ENCODE results near the gene MDN1. TPM values are rescaled to one million over a fixed set of nuclear protein-coding genes. Genes with fewer than 3 reads are reported as not detected.

MDN1 gene
- polyA plus RNA-seq, 1 of the 3 experiments (the other 2 are of a cell fraction) = 8.5 TPM

- ChIA-PET CTCF (interaction anchor here (0.7 to 5.0 kb wide), 4 partner anchors 165 to 879 kb away, joined by 3 to 35 read pairs (median 10); partner anchors contain the start of gene ANKRD6), POLR2A (no interaction called here)
- H3K4me1 ChIP-seq (ENCODE audit: control insufficient read depth in 1 of 2, insufficient read depth in 2 of 2, low read depth in 1 of 2, low read length in 1 of 2) = no peaks in the 10 kb centered on the region
- no peak overlapping the region for H3K4me2 ChIP-seq
- H3K27ac ChIP-seq (ENCODE audit: low read depth in 2 of 2, low read length in 1 of 2) = no peak overlapping the region
- DNase-seq = peak; percentile 62
- H4K20me1 ChIP-seq (ENCODE audit: insufficient read depth) = no peaks in the 10 kb centered on the region
- H3K27me3 ChIP-seq (ENCODE audit: insufficient read depth) = no peaks in the 10 kb centered on the region
- H3F3A ChIP-seq (replicated peaks; ENCODE audit: insufficient read depth) = no peaks in the 10 kb centered on the region
- H2AFZ ChIP-seq (ENCODE audit: low read depth) = no peak overlapping the region
- no peak overlapping the region for H3K9ac ChIP-seq
- H3K9me3 ChIP-seq = no peaks in the 10 kb centered on the region
- WGBS (ENCODE audit: low lambda C conversion rate) = 29% methylated on average over 3 of the region's 3 CpGs
- no peaks in the 10 kb centered on the region for H3K36me3 ChIP-seq (replicated peaks in 1 of 2; ENCODE audit: control insufficient read depth in 1 of 2, insufficient read depth in 2 of 2, low read length in 1 of 2)
- no peak overlapping the region for H3K4me3 ChIP-seq (ENCODE audit: low read depth in 2 of 2, low read length in 1 of 2)
- H3K9me2 ChIP-seq = no peaks in the 10 kb centered on the region
- TF ChIP-seq GABPA (IDR thresholded peaks at IDR 0.05; ENCODE audit: low read depth) (no peak), TAF1 (IDR thresholded peaks at IDR 0.05; ENCODE audit: borderline replicate concordance, low read depth, low read length) (no peak), CTCF (IDR thresholded peaks at IDR 0.05) (peak; percentile 49), SMC3 (IDR thresholded peaks at IDR 0.05; ENCODE audit: low read depth, low read length) (peak; percentile 68), RAD21 (IDR thresholded peaks at IDR 0.05; ENCODE audit: low read length) (peak; percentile 80), EZH2phosphoT487 (IDR thresholded peaks at IDR 0.05; ENCODE audit: borderline replicate concordance, low read depth) (no peak), NRF1 (IDR thresholded peaks at IDR 0.05; ENCODE audit: low read depth, low read length) (no peak), TEAD4 (IDR thresholded peaks at IDR 0.05; ENCODE audit: borderline replicate concordance, insufficient read depth) (no peak), GATA2 (CRISPR knock-in tag; IDR thresholded peaks at IDR 0.05) (peak; percentile 53), TCF12 (IDR thresholded peaks at IDR 0.05) (no peak), MEF2A (IDR thresholded peaks at IDR 0.05; ENCODE audit: borderline replicate concordance, low read depth) (no peak), FOXJ3 (CRISPR knock-in tag; IDR thresholded peaks at IDR 0.05) (no peak), IRF3 (IDR thresholded peaks at IDR 0.05; ENCODE audit: low read depth, low read length) (no peak), RXRA (IDR thresholded peaks at IDR 0.05; ENCODE audit: borderline replicate concordance, low read depth) (no peak), PBX3 (IDR thresholded peaks at IDR 0.05) (no peak)
- no peaks in the 10 kb centered on the region for H3K79me2 ChIP-seq (ENCODE audit: insufficient read depth)
Observed at GRCh38 chr6:89597988-89598387, 221.6 kb downstream of the MDN1 start.

All from SK-N-SH (cell line).